ENCODE data around the gene DEFB131A.
"Not testable (repeated sequence)": the region's sequence is repeated elsewhere in the genome, so short reads cannot be mapped to it uniquely, and the experiment has no call there.

Gene DEFB131A

DNA sequence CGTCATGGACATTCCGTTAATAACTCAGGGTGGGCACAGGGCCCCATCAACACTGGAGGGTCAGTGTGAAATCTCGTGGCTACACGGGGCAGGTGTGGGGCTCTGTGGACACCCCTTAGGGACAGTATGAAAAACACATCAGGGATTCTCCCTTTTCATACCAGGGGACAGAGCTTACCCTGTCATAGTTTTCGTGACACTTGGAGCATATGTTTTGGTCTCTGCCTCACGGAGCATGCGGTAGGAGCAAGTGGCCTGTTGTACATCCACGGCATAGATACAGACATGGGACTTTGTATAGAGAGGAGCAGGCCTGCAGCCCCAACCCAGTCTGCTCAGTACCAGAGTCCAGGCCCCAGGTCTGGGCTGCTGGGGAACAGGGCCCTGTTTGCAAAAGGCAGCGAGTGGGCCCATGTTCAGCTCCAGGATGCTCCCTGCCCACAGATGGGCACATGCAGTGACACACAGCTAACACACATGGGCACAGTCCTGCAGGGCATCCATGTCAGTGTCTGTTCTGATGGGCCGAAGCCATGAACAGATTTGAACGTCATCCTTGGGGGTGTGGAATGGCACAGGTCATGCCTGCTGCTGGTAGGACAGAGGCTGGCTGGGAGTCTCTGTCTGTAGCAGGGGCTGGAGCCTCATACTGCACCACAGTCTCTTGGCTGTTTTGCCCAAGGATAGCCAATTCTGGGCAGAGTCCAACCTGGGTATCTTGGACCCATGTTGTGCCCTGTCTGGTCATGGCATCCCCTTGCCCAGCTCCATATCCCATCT is 50.2 kb downstream of the DEFB131A start:
- DNase-seq (ENCODE audit: low spot score): not testable (repeated sequence)

DNA sequence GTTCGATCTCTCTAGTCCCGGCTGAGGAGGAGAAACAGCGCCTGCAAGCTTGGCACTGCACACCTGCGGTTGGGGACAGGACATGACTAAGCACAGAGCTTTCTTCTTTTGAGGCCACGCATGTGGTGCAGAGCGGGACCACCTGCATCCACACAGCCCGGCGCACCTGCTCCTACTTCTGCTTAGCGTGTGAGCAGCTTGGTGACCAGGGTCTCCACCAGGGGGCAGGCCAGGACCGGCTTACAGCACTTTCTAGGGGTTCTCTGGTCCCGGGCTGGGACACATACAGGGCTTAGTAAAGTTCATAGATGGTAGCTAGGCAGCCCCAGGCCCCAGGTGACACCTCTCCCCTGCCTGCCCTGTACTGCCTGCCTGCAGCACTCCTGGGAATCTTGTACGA is 51.2 kb downstream of the DEFB131A start:
- DNase-seq (ENCODE audit: low spot score): not testable (repeated sequence)

DNA sequence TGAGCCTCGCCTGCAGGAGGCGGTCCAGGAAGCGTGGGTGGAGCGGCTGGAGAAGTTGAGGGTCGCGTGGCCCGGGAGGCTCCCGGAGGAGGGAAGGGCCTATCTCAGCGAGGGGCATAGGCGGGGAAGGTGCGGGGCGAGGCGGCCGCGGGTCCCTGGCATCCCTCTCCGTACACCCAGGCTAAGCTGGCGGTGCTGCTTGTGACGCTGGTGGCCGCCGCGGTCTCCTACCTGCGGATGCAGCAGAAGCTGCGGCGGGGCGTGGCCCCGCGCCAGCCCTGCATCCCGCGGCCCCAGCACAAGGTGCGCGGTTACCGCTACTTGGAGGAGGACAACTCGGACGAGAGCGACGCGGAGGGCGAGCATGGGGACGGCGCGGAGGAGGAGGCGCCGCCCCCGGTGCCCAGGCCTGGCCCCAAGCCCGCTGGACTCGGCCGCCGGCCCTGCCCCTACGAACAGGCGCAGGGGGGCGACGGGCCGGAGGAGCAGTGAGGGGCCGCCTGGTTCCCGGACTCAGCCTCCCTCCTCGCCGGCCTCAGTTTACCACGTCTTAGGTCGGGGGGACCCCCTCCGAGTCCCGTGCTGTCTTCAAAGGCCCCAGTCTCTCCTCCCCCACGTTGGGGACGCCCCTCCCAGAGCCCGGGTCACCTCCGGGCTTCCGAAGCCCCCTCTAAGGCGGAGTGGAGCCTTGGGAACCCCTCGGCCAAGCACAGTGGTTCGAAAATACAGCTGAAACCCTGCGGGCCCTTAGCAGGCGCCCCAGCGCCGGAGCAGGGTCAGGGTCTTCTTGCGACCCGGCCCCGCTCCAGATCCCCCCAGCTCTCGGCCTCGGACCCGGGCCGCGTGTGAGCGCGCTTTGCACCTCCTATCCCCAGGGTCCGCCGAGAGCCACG is 53.6 kb downstream of the DEFB131A start:
- DNase-seq (ENCODE audit: low spot score): not testable (repeated sequence)

DNA sequence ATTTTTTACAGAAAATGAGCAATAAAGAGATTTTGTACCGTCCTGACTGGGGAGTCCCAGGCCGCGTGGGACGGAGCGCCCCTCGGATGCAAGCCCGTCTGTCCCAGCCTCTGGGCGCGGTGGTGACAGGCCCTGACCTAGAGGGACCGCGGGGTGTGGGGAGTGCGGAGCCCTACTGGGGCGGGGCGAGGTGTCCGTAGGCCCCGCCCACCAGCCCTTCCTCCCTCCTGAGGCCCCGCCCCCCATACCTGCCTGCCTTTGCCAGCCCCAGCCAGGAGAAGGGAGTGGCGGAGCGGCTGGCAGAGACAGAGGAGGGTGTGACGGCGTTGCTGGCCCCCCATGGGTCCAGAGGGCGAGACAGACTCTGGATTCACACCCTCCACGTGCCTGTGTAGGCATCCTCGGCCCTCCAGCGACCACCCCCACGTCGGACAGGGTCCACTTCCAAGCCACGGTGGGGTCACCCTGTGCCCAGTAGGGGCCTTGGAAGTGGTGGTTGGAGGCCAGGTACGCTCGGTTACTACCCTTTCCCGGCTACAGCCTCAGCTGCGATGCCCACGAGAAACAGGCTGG is 54.3 kb downstream of the DEFB131A start:
- DNase-seq (ENCODE audit: low spot score): not testable (repeated sequence)

DNA sequence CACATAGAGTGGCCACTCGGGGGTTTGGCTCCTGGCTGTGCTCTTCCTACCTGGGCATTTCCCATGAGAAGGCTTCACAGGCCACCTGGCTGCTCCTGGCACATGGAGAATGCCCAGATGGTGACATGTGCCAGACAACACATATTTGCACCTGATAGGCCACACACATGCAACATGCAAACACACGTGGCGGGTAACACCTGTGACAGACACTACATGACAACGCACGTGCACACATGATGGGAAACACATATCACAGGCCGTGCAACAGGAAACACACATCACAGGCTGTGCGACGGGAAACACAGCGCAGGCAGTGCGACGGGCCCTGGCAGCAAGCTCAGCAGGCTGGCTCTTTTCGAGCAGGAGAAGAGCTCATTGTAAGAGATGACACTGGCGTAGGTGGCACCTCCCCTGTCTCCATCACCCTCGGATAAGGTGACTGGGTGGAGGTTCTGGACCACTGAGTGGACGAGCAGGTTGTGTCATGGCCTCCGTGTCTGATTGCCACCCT is 55.8 kb downstream of the DEFB131A start:
- DNase-seq (ENCODE audit: low spot score): not testable (repeated sequence)
